GM12891 (cell line): ENCODE results near the gene UBTD2. TPM values are rescaled to one million over a fixed set of nuclear protein-coding genes. Genes with fewer than 3 reads are reported as not detected.
"Not testable (repeated sequence)": the region's sequence is repeated elsewhere in the genome, so short reads cannot be mapped to it uniquely, and the experiment has no call there.

Source experiments
- DNase-seq: peaks from one replicate; pipeline ENCODE4 v3.0.0; 2011; ENCODE audit warnings: low spot score; ENCODE audit not compliant: insufficient read length
- FAIRE-seq: peaks from 2 replicates; lab custom pipeline; 2011; peaks lifted over from hg19 to GRCh38; lab: Jason Lieb, UNC
- PAX5 ChIP-seq: IDR thresholded peaks from 2 replicates; pipeline ENCODE4 v1.6.1; 2011; ENCODE audit warnings: low read length, moderate library complexity, mild to moderate bottlenecking; ENCODE audit not compliant: insufficient read depth, severe bottlenecking
- POLR2A ChIP-seq: IDR thresholded peaks from 2 replicates; pipeline ENCODE4 v1.6.1; 2011; ENCODE audit warnings: low read depth, low read length, control low read depth
- POLR2AphosphoS5 ChIP-seq: IDR thresholded peaks from 2 replicates; pipeline ENCODE4 v1.6.1; 2011; ENCODE audit warnings: low read depth, low read length, control low read depth
- POU2F2 ChIP-seq: IDR thresholded peaks from 2 replicates; pipeline ENCODE4 v1.6.1; 2011; ENCODE audit warnings: low read depth, mild to moderate bottlenecking, control low read depth, low read length, moderate library complexity
- SPI1 ChIP-seq: IDR thresholded peaks from 2 replicates; pipeline ENCODE4 v1.6.1; 2011; ENCODE audit warnings: low read depth, low read length, control low read depth
- TAF1 ChIP-seq: IDR thresholded peaks from 2 replicates; pipeline ENCODE4 v1.6.1; 2011; ENCODE audit warnings: low read depth, low read length, control low read depth
- polyA plus RNA-seq: library from polyadenylated mRNA; unstranded; fragments of >200 nt; gene quantifications from one replicate; pipeline ENCODE4 v1.2.1, GENCODE V29; 2012; ENCODE audit warnings: low read depth, missing spikeins, inconsistent platforms; ENCODE audit not compliant: missing spikeins

UBTD2 gene, protein sequence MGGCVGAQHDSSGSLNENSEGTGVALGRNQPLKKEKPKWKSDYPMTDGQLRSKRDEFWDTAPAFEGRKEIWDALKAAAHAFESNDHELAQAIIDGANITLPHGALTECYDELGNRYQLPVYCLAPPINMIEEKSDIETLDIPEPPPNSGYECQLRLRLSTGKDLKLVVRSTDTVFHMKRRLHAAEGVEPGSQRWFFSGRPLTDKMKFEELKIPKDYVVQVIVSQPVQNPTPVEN
- polyA plus RNA-seq = 6.5 TPM

DNA sequence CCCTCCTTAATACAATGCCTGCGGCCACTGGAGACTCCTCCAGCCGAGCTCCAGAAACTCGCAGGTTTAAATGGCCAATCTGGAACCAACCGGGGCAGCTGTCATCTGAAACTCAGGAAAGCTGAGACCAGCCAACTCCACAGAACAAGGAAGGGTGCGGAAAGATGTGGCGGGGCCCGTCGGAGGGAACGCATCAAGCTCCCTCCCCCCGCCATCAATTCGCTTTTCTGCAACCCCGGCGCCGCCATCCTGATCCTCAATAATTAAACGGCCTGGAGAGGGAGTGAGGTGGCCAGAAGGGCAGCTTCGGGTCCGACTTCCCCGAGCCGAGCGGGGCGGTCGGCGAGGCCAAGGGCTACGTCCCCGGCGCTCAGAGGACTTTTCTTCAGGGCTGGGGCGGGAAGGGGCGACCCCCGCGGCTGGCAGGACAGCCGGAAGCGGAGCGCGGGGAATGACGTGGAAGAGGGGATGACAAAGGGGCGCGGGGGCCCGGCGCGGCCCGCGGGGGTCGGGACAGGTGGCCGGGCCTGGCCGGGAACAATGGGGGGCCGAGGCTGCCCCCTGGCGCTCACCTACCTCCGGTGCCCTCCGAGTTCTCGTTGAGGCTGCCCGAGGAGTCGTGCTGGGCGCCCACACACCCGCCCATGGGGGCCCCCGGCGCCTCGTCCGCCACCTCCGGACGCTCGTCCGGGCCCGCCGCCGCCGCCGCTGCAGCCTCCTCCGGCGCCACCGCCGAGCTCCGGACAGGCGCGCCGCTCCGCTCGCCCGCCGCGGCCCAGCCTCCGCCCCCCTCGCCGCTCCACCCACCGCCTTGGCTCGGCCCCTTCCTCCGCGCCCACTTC is at the start of gene UBTD2:
Gene UBTD2 (minus strand): TSS at position 745 of the 842 bp plus-strand sequence. CDS start 99 bp downstream, at position 646.
- TF ChIP-seq SPI1 = no peak
- no peak for TF ChIP-seq POLR2A
- no peak for TF ChIP-seq PAX5
- TF ChIP-seq TAF1 = no peak
- TF ChIP-seq POU2F2 = no peak
- no peak for TF ChIP-seq POLR2AphosphoS5
- peak; percentile 84 for FAIRE-seq
- DNase-seq = peak; percentile 79

DNA sequence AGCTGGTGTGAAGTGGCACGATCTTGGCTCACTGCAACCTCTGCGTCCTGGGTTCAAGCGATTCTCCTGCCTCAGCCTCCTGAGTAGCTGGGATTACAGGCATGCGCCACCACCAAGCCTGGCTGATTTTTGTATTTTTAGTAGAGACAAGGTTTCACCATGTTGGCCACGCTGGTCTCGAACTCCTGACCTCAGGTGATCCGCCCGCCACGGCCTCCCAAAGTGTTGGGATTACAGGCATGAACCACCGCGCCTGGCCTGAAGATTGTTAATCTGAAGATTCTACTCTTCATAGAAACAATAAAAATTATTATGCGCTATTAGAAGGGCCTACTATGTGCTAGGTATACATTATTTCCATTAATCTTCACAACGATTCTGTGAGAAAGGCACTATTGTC is 43.3 kb upstream of the UBTD2 start:
- DNase-seq, FAIRE-seq: not testable (repeated sequence)

DNA sequence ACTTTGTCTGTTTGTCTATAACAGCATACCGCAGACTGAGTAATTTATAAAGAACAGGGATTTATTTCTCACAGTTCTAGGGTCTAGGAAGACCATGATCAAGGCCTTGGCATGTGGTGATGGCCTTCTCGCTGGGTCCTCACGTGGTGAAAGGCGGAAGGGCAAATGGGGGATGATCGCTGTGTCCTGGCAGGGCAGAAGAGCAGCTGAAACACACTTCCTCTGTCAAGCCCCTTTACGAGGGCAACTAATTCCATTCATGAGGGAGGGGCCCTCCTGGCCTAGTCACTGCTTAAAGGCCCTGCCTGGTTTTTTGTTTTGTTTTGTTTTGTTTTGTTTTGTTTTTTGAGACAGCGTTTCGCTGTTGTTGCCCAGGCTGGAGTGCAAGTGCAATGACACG is 41.9 kb upstream of the UBTD2 start:
- no peak for FAIRE-seq
- TF ChIP-seq POU2F2 (no peak), TAF1 (no peak), SPI1 (no peak), POLR2A (no peak), PAX5 (no peak), POLR2AphosphoS5 (no peak)
- DNase-seq = no peak

DNA sequence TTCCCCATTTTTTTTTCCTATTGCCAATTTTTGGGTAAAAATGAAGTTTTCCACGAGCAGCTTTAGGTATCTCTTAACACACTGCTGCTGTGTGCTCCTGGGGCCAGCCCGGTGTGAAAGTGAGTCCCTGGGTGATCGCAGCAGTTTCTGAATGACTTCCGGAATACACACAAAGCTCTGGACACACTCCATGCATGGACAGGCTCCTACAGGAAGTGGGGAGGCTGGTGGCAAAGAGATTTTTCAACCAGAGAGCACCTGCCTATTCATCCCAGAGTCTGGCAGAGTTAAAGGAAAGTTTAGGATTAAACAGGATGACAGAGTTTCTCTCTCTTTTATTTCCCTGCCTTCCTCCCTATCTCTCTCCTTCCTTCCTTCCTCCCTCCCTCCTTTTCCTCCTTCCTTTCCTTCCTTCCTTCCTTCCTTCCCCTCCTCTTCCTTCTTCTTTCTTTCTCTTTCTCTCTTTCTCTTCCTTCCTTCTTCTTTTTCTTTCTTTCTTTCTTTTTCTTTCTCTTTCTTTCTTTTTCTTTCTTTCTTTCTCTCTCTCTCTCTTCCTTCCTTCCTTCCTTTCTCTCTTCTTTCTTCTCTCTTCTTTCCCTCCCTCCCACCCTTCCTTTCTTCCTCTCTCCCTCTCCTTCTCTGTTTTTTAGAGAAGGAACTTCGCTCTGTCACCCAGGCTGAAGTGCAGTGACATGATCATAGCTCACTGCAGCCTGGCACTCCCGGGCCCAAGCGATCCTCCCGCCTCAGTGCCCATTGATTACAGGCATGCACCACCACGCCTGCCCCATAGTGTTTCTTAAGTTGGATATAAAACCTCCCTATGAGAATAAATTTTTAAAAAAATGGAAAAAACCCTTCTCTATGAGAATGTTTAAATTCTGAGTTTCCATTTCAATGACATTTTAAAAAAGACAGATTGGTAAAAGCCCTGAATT is 38.7 kb upstream of the UBTD2 start:
- no peak for DNase-seq
- TF ChIP-seq POLR2A = no peak
- TF ChIP-seq SPI1 = 0 out of 2 replicates have a peak, but pooled peaks have one; percentile 8
- FAIRE-seq = no peak

DNA sequence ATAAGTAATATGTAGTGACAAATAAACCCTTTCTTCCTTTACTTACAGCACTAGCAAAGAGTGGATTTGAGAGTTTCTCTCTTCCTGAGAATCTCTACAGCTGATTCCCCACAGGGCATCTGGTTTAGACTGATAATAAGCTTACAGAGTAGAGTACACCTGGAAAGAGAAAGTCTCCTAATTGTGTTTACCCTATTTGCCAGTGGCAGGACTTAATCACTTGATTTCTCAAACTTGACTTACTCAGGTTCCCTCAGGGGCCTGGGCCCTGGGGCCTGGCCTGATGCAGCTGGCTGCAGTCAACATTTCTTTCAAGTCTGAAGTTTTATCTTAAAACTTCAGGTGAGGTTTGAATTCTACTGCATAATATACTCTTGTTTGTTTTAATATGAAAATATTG is 38.0 kb upstream of the UBTD2 start:
- no peak for TF ChIP-seq POLR2AphosphoS5
- no peak for DNase-seq
- FAIRE-seq = no peak

DNA sequence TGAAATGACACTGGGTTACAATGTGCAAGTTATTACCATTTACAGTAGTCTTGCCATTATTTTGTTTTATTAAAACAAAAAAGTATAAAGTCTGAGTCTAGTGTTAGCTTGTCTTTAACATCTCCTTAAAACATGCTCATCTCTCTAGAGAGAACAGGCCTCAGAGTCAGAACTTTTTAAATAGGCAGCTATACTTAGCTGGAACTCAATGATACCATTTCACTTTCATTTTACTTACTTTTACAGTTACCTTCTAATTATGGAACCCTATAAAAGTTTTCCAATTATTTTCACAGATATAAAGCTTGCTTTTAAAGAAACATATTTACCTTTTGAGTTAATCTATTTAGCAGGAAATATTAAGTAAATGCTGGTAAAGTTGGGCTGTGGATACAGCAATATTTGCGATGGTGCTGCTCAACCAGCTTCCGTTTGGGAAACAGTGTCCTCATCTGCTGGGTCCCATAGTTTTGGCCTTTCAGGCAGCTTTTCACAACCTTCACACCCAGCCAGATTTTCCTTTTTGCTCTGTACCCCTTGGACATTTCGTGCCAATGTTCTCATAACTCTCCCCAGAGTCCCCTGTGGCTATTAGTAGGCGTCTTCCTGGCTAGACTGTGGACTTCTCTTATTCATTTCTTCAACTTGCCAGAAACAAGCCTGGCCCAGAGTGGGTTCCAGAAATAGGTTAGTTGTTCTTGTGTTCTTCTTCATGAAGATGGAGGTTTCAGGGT is 36.3 kb upstream of the UBTD2 start:
- DNase-seq = no peak
- FAIRE-seq = no peak
- TF ChIP-seq TAF1 (no peak), SPI1 (no peak), POLR2AphosphoS5 (no peak), POLR2A (no peak), PAX5 (no peak), POU2F2 (no peak)

DNA sequence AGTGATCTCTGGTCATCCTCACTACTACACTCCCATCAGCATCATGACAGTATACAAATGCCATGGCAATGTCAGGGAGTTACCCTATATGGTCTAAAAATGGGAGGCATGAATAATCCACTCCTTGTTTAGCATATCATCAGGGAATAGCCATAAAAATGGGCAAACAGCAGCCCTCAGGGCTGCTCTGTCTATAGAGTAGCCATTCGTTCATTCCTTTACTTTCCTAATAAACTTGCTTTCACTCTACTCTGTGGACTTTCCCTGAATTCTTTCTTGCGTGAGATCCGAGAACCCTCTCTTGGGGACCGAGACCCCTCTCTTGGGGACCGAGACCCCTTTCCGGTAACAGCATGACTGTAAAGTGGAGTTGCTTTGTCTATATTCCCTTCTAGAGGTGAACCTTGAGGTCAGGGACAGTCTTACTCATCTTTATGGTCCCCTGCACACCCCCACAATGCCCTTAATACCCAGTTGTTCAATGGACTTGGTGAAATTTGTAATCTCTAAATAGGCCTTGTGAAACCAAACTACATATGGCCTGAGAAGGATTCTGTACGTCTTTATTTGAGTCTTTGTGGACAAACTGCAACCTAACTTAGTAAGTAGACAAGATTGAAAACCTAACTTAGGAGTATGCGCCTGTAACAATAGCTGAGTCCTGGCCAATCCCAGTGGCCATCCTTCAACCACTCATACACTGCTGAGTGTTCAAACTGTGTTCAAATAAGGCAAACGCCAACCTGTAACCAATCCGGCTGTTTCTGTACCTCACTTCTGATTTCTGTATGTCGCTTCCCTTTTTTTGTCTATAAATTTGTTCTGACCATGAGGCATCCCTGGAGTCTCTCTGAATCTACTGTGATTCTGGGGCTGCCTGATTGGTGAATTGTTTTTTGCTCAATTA is 32.3 kb upstream of the UBTD2 start:
- DNase-seq (no peak), FAIRE-seq (no peak)
- peak; percentile 80 for TF ChIP-seq PAX5
- TF ChIP-seq SPI1 = no peak

DNA sequence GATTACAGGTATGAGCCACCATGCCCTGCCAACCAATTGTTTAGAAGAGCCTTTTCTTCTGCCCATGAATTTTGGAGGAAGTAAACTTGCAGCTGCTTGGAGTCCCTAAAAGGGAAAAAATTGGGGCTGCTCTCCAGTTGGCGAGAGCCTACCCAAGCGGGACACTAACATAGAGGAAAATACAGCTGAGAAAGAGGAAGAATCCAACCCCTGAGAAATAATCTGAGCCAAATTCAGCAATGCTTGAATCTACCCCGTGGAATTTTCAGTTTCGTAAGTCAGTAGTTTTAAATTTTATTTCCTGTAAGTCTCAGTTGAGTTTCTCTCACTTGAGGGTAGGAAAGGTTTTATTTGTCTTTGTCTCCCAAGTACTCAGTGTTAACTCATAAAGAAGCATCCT is 30.4 kb upstream of the UBTD2 start:
- no peak for FAIRE-seq
- TF ChIP-seq PAX5 (no peak), POU2F2 (no peak), TAF1 (no peak), POLR2AphosphoS5 (no peak), SPI1 (no peak), POLR2A (no peak)

DNA sequence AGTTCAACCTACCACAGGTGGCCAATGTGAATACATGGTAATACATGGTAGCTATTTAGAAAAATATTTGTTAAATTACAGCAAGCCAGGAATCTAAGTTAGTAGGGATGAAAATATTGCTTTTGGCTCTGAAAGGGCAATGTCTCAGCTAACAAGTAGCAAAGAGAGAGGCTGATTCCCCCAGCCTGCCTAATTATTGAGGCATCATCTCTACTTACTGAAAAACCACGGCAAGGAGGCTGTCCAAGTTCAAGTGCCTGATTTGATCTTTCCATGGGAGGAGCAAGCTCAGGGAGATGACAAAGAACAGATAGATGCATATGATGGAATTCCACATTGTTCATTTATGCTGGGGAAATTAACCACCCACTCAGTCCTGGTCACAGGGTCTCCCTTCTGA is 28.7 kb upstream of the UBTD2 start:
- no peak for TF ChIP-seq PAX5
- TF ChIP-seq SPI1 = no peak
- TF ChIP-seq TAF1 = no peak
- TF ChIP-seq POLR2A = no peak
- TF ChIP-seq POU2F2 = no peak
- TF ChIP-seq POLR2AphosphoS5 = no peak
- FAIRE-seq = no peak
- DNase-seq = no peak

More for the DNA sequence above, 30.4 kb upstream of the UBTD2 start:
- DNase-seq = no peak
